OCI-LY1 (cell line): ENCODE data around the gene HARBI1.

Experiments used
- H2AFZ ChIP-seq: fragments of 200-600 bp; sonication (generic), shearing (Covaris generic); 2 replicates; pipeline ENCODE4 v1.6.0; 2014; ENCODE audit warnings: antibody characterized with exemption, mild to moderate bottlenecking, low read length
- H3F3A ChIP-seq: fragments of 200-600 bp; sonication (generic), shearing (Covaris generic); 2 replicates; pipeline ENCODE4 v1.6.0; 2014; ENCODE audit warnings: mild to moderate bottlenecking, antibody characterized with exemption, low read length, moderate library complexity; ENCODE audit not compliant: insufficient read depth
- H3K27ac ChIP-seq: fragments of 200-600 bp; sonication (generic); 2 replicates; pipeline ENCODE4 v1.5.1; 2014; ENCODE audit warnings: low read length, mixed run types, mild to moderate bottlenecking, low read depth; ENCODE audit not compliant: poor library complexity, severe bottlenecking
- H3K27me3 ChIP-seq: fragments of 200-600 bp; sonication (generic); 2 replicates; pipeline ENCODE4 v1.6.0; 2014; ENCODE audit warnings: antibody characterized with exemption, mild to moderate bottlenecking, low read length, moderate library complexity; ENCODE audit not compliant: insufficient read depth
- H3K36me3 ChIP-seq: fragments of 200-600 bp; sonication (generic); 2 replicates; pipeline ENCODE4 v1.6.1; 2014; ENCODE audit warnings: mild to moderate bottlenecking, antibody characterized with exemption, low read length, moderate library complexity, mixed read lengths; ENCODE audit not compliant: insufficient read depth
- H3K4me1 ChIP-seq: fragments of 200-600 bp; sonication (generic); 2 replicates; pipeline ENCODE4 v1.5.1; 2014; ENCODE audit warnings: mild to moderate bottlenecking, low read length, moderate library complexity; ENCODE audit not compliant: insufficient read depth, severe bottlenecking
- H3K4me2 ChIP-seq: fragments of 200-600 bp; sonication (generic), shearing (Covaris generic); 2 replicates; pipeline ENCODE4 v1.6.1; 2014; ENCODE audit warnings: low read length
- H3K4me3 ChIP-seq: fragments of 200-600 bp; sonication (generic); 2 replicates; pipeline ENCODE4 v1.5.1; 2014; ENCODE audit warnings: low read length, low read depth, mild to moderate bottlenecking, mixed read lengths; ENCODE audit not compliant: poor library complexity, severe bottlenecking
- H3K79me2 ChIP-seq: fragments of 200-600 bp; shearing (Covaris generic); 2 replicates; pipeline ENCODE4 v1.6.1; 2016; ENCODE audit warnings: mixed run types, low read length, mixed read lengths; ENCODE audit not compliant: insufficient read depth
- H3K9ac ChIP-seq: fragments of 200-600 bp; sonication (generic), shearing (Covaris generic); 2 replicates; pipeline ENCODE4 v1.6.1; 2014; ENCODE audit warnings: mild to moderate bottlenecking, low read length, mixed read lengths
- H3K9me2 ChIP-seq: fragments of 200-600 bp; sonication (generic), shearing (Covaris generic); 2 replicates; pipeline ENCODE4 v1.6.1; 2014; ENCODE audit warnings: low read depth, mild to moderate bottlenecking, low read length, mixed read lengths
- H3K9me3 ChIP-seq: fragments of 200-600 bp; shearing (Covaris generic); 2 replicates; pipeline ENCODE4 v1.6.1; 2014; ENCODE audit warnings: low read length, mixed read lengths
- H4K20me1 ChIP-seq: fragments of 200-600 bp; sonication (generic), shearing (Covaris generic); 2 replicates; pipeline ENCODE4 v1.6.0; 2016; ENCODE audit warnings: mild to moderate bottlenecking, low read length; ENCODE audit not compliant: insufficient read depth
- CTCF ChIP-seq: fragments of 200-600 bp; sonication (generic), shearing (Covaris generic); IDR thresholded peaks from 2 replicates; pipeline ENCODE4 v1.5.1; 2017; ENCODE audit warnings: mild to moderate bottlenecking, antibody characterized with exemption, low read length, moderate library complexity, mixed read lengths
- EZH2 ChIP-seq: fragments of 200-600 bp; sonication (generic), shearing (Covaris generic); IDR thresholded peaks from 2 replicates; pipeline ENCODE4 v1.8.0; 2017; ENCODE audit warnings: borderline replicate concordance, mixed run types, mild to moderate bottlenecking, antibody characterized with exemption, low read length, moderate library complexity, mixed read lengths

HARBI1 gene

GRCh38 chr11:46664612-46665011, 47.6 kb upstream of the HARBI1 start:
- H3K27me3 ChIP-seq = no peaks in the 10 kb centered on the region
- H3K79me2 ChIP-seq = no peaks in the 10 kb centered on the region
- H3K4me2 ChIP-seq = no peak overlapping the region
- TF ChIP-seq CTCF (no peak), EZH2 (no peak)
- H3K4me1 ChIP-seq = peaks cover 31% of the 10 kb centered on the region
- no peak overlapping the region for H3K27ac ChIP-seq
- no peaks in the 10 kb centered on the region for H3K9me2 ChIP-seq
- no peaks in the 10 kb centered on the region for H4K20me1 ChIP-seq
- peaks cover 79% of the 10 kb centered on the region for H3K36me3 ChIP-seq
- H3F3A ChIP-seq = no peaks in the 10 kb centered on the region
- no peak overlapping the region for H2AFZ ChIP-seq
- H3K9ac ChIP-seq = no peak overlapping the region
- no peaks in the 10 kb centered on the region for H3K9me3 ChIP-seq
- no peak overlapping the region for H3K4me3 ChIP-seq

- H3F3A ChIP-seq = no peaks in the 10 kb centered on the region
- no peaks in the 10 kb centered on the region for H3K9me3 ChIP-seq
- H3K36me3 ChIP-seq = peaks cover 79% of the 10 kb centered on the region; the same call in 1 of the 2 replicates
- no peak overlapping the region for H3K4me2 ChIP-seq
- H3K27me3 ChIP-seq = no peaks in the 10 kb centered on the region
- H2AFZ ChIP-seq = no peak overlapping the region
- H3K4me3 ChIP-seq = no peak overlapping the region
- no peak overlapping the region for H3K9ac ChIP-seq
- no peaks in the 10 kb centered on the region for H3K79me2 ChIP-seq
- peaks cover 34% of the 10 kb centered on the region for H3K4me1 ChIP-seq
- no peaks in the 10 kb centered on the region for H4K20me1 ChIP-seq
- H3K9me2 ChIP-seq = no peaks in the 10 kb centered on the region
- TF ChIP-seq EZH2 (no peak), CTCF (no peak)
- H3K27ac ChIP-seq = peak overlapping the region; percentile 55
These were observed 46.4 kb upstream of the HARBI1 start for GRCh38 chr11:46663277-46663940.

- H3K79me2 ChIP-seq = no peaks in the 10 kb centered on the region
- H3K4me2 ChIP-seq = peak overlapping the region; percentile 21; the same call in 1 of the 2 replicates
- H3K27me3 ChIP-seq = no peaks in the 10 kb centered on the region
- TF ChIP-seq EZH2 = no peak
- no peak for TF ChIP-seq CTCF
- H3K27ac ChIP-seq = peak overlapping the region; percentile 78
- H4K20me1 ChIP-seq = no peaks in the 10 kb centered on the region
- peaks cover 34% of the 10 kb centered on the region for H3K4me1 ChIP-seq
- no peaks in the 10 kb centered on the region for H3F3A ChIP-seq
- H3K9me3 ChIP-seq = no peaks in the 10 kb centered on the region
- peak overlapping the region; percentile 51; the same call in 1 of the 2 replicates for H3K9ac ChIP-seq
- no peaks in the 10 kb centered on the region for H3K9me2 ChIP-seq
- H3K4me3 ChIP-seq = no peak overlapping the region
- peaks cover 79% of the 10 kb centered on the region; the same call in 1 of the 2 replicates for H3K36me3 ChIP-seq
- no peak overlapping the region for H2AFZ ChIP-seq
These were observed 45.3 kb upstream of the HARBI1 start for GRCh38 chr11:46662366-46662765.
